Measurements from ENCODE around the gene CFHR5. TPM values are rescaled to one million over a fixed set of nuclear protein-coding genes. Genes with fewer than 3 reads are reported as not detected.

Gene CFHR5
- total RNA-seq = not detected in 2 replicates

GRCh38 chr1:196977278-196977677 lies at the start of gene CFHR5:
Gene CFHR5 (plus strand): TSS chr1:196977556. CDS start chr1:196977665, 109 bp downstream.

GRCh38 chr1:196943568-196943967 lies 33.8 kb upstream of the CFHR5 start, which contains the start of gene CFHR2:
Gene CFHR2 (plus strand): TSS chr1:196943738. CDS start chr1:196943881, 143 bp downstream.

Other genes starting within 250 kb of the CFHR5 start
- gene CFHR3, start 202.7 kb upstream of the CFHR5 start, total RNA-seq = not detected in 2 replicates
- gene CFHR1, start 157.8 kb upstream of the CFHR5 start, total RNA-seq = not detected in 2 replicates
- not detected in 2 replicates for gene CFHR4, start 89.5 kb upstream of the CFHR5 start, total RNA-seq
- gene CFHR2, start 33.8 kb upstream of the CFHR5 start, total RNA-seq = not detected in 2 replicates
- not detected in 2 replicates for gene F13B, start 89.7 kb downstream of the CFHR5 start, total RNA-seq
- 33.1 and 40.6 TPM in 2 replicates for gene ASPM, start 169.1 kb downstream of the CFHR5 start, total RNA-seq
- gene ZBTB41, start 223.7 kb downstream of the CFHR5 start, total RNA-seq = 4.9 and 11.6 TPM in 2 replicates